Measurements from ENCODE around the gene DISP3. TPM values are rescaled to one million over a fixed set of nuclear protein-coding genes. Genes with fewer than 3 reads are reported as not detected.

The DISP3 gene
- total and polyA plus RNA-seq, 9 of the 15 experiments (the other 6 are each of a cell fraction or from before 2014, with no cell fraction given), result 0.03 to 0.19 (median 0.15) TPM; not detected in 5

DNA sequence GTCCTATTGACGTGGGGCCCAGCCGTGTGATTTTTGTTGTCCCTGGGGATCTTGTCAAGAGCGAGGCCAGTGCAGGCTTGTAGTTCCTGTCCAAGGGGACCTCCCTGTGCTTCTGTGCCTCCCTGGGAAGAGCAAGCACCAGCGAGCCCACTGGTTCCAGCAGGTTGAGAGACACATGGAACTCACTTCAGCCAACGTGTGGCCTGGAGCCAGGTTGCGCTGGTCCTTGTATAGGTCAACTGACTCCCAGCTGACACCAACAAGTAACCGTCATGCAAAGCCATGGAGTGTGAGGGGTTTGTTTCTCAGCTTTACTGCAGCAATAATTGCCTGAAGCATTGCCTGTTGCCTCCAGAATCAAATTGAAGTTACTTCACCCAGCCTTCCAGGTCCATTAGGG lies 63.0 kb downstream of the DISP3 start:
- peaks cover 22 to 84% of the 10 kb centered on the region in 2 experiments; a peak in 4 of 5 replicates for H3K27me3 ChIP-seq (ENCODE audit: control insufficient read depth in 2 of 2, insufficient read depth in 2 of 2, low read length in 2 of 2)
- intact Hi-C loops (cut with micrococcal nuclease) (no loop called here), in situ Hi-C loops (cut with MboI) (no loop called here)
- WGBS (ENCODE audit: insufficient coverage, low coverage, missing lambda C conversion rate), result 1% methylated on average over 7 of the region's 7 CpGs
- no peaks in the 10 kb centered on the region for H3K9me3 ChIP-seq (replicated peaks; ENCODE audit: control insufficient read depth, insufficient read depth, low read depth, low read length)
- no peaks in the 10 kb centered on the region for H3K79me2 ChIP-seq (ENCODE audit: control insufficient read depth, insufficient read depth, low read length)
- no peak overlapping the region for H3K4me2 ChIP-seq (ENCODE audit: insufficient read depth, low read length)
- H3K27ac ChIP-seq (ENCODE audit: extremely low read depth, low read depth, low read length), result no peak overlapping the region
- CTCF ChIA-PET (ENCODE audit: low intra/inter-chr PET ratio), result no interaction called here
- peaks cover 38% of the 10 kb centered on the region for H4K20me1 ChIP-seq (replicated peaks; ENCODE audit: control insufficient read depth, insufficient read depth, low read length)
- no TSS peak for BruUV-seq (replicated peaks)
- H3K9me1 ChIP-seq (ENCODE audit: control insufficient read depth, insufficient read depth, low read length), result no peaks in the 10 kb centered on the region
- TF ChIP-seq BCOR (IDR thresholded peaks at IDR 0.05) (no peak), ZNF695 (CRISPR knock-in tag; IDR thresholded peaks at IDR 0.05) (no peak), ZNF197 (CRISPR knock-in tag; IDR thresholded peaks at IDR 0.05; ENCODE audit: low read depth) (no peak), HDGF (IDR thresholded peaks at IDR 0.05) (no peak), CGGBP1 (CRISPR knock-in tag; IDR thresholded peaks at IDR 0.05) (no peak), CREBBP (IDR thresholded peaks at IDR 0.05; ENCODE audit: low read depth, low read length) (no peak), NCOA1 (IDR thresholded peaks at IDR 0.05; ENCODE audit: low read depth) (no peak), ZNF143 (CRISPR knock-in tag; IDR thresholded peaks at IDR 0.05) (no peak), U2AF1 (optimal IDR thresholded peaks at IDR 0.05; ENCODE audit: low read depth, low read length) (no peak)
- TF ChIP-seq, protein P1, sequence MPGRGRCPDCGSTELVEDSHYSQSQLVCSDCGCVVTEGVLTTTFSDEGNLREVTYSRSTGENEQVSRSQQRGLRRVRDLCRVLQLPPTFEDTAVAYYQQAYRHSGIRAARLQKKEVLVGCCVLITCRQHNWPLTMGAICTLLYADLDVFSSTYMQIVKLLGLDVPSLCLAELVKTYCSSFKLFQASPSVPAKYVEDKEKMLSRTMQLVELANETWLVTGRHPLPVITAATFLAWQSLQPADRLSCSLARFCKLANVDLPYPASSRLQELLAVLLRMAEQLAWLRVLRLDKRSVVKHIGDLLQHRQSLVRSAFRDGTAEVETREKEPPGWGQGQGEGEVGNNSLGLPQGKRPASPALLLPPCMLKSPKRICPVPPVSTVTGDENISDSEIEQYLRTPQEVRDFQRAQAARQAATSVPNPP (IDR thresholded peaks at IDR 0.05; ENCODE audit: borderline replicate concordance, insufficient read depth, insufficient read length), result no peak
- peaks cover 0 to 3% of the 10 kb centered on the region in 2 experiments; a peak in 1 of 5 replicates for H3K4me1 ChIP-seq (replicated peaks in 1 of 2; ENCODE audit: control insufficient read depth in 2 of 2, insufficient read depth in 2 of 2, low read length in 2 of 2)
- DNase-seq (ENCODE audit: extremely low read depth in 1 of 4, low spot score in 3 of 4) (no peak), ATAC-seq (no peak), FAIRE-seq (no peak)
- no peak overlapping the region for H3K9ac ChIP-seq (ENCODE audit: insufficient read depth in 1 of 2, low read depth in 2 of 2, low read length in 2 of 2)
- no peak overlapping the region for H3K4me3 ChIP-seq
- no peak overlapping the region for H2AFZ ChIP-seq (ENCODE audit: low read depth, low read length)
- POLR2A ChIA-PET, result interaction anchor here (0.6 to 0.7 kb wide), 3 partner anchors 8 to 111 kb away, joined by 3 to 4 read pairs (median 4); no protein-coding TSS in a partner anchor
- H3K36me3 ChIP-seq (ENCODE audit: control insufficient read depth, insufficient read depth, low read length), result no peaks in the 10 kb centered on the region
